Suppressor macrophage treated with lipopolysaccharide for 4 hours (primary cell): ENCODE data around the gene STK17A.
"Not testable (repeated sequence)": the region's sequence is repeated elsewhere in the genome, so short reads cannot be mapped to it uniquely, and the experiment has no call there.

Source experiments
- DNase-seq: peaks from one replicate; pipeline ENCODE4 v3.0.0-alpha.2; 2020

STK17A gene

DNA sequence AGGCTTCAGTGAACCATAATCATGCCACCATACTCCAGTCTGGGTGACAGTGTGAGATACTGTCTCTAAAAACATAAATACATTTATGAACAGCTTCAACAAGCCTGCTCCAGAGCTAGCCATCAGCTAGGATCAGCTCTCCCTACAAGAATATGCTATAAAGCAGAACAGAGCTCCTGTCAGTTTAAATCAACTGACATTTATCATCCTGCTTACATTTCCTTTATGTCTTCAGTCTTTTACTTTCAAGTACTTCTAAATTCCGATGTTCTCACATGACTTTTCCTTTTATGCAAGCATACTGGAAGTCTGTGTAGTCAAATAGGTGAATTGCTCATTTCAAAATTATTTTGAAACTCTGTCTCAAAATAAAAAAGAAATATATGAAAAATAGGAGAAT, 81.8 kb downstream of the STK17A start:
- no peak for DNase-seq

DNA sequence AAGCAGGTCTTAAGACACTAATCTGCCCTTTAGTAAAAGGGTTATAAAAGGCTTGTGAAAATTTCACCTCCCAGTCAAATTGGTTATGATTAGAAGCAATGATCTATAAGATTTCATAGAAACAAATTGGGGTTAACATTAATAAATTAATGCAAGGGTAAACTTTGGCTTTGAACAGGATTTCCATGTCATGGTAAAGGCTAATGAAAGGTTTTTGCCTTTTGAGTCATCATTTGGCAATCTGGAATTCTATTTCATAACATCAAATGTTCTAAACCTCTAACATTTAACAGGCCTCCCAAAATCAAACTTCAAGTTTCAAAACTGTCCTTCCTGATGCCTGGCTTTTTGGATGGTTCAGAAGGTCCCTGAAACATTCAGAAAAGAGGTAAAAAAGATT, 84.0 kb downstream of the STK17A start:
- peak; percentile 13 for DNase-seq

DNA sequence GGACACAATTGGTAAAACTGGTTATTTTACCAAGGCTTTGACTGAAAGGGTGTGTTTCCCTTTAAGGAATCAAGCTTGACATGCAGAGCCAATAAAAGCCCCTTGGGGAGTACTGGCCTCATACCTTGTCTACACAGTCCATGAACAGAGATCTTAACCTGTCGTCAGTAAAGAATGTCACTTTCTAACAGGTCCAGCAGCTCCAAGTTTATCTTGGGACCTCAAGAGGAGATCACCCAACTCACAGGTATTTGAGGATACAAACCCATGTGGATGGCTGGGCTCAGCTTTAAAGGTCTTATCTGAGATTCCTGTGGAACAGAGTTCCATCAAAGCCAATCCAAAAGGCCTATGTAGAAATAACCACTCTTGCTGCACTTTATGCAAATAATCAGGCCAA, 85.1 kb downstream of the STK17A start:
- no peak for DNase-seq

DNA sequence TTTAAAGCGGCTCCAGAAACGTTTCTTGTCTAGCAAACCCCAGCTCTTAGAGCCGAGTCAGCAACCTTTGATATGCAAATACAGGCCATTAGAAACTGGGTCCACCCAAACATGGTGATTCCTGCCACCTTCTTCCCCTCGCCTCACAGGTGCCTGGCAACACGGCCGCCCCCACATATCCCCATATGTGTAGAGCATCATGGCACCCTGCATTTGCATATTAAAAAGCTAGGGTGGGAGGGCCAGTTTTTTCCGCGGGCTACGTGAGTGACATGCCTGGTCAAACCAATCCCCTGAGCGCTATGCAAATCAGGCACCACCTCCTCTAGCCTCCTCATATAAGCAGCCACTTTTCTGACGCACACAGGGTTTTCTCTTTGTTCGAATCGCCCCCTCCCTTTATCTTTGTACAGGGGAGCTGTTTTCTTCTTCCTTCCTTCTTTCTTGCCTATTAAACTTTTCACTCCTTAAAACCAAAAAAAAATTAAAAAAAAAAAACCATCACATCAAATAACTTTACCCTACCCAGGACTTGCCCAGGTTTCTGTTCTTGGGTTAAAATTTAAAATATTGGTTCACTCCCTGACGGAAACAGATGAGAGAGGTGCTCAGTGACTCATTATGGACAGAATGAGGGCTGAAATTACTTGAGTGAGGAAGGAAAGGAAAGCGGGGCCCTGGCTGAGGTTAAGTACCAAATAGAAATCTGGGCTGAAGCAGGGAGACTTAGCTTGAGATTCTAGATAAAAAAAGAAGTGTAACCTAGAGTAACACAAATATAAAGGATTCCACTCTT, 86.6 kb downstream of the STK17A start:
- DNase-seq, result no peak

DNA sequence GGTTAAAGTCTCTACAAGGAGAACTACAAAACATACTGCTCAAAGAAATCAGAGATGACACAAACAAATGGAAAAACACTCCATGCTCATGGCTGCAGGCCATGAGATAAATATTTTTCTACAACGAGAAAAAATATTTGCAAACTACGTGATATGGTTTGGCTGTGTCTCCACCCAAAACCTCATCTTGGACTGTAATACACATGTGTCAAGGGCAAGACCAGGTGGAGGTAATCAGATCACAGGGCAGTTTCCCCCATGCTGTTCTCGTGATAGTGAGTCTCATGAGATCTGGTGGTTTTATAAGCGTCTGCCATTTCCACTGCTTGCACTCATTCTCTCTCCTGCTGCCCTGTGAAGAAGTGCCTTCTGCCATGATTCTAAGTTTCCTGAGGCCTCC, 88.6 kb downstream of the STK17A start:
- no peak for DNase-seq

DNA sequence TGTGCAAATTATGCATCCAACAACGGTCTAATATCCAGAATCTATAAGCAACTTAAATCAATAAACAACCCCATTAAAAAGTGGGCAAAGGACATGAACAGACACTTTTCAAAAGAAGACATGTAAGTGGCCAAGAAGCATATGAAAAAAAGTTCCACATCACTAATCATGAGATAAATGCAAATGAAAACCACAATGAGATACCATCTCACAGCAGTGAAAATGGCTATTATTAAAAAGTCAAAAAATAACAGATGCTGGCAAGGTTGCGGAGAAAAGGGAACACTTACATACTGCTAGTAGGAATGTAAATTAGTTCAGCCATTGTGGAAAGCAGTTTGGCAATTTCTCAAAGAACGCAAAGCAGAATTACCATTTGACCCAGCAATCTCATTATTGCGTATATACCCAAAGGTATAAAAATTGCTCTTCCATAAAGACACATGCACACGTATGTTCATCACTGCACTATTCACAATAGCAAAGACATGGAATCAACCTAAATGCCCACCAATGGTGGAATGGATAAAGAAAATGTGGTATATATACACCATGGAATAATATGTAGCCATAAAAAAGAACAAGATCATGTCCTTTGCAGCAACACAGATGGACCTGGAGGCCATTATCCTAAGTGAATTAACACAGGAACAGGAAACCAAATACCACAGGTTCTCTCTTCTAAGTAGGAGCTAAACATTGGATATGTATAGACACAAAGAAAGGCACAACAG, 90.5 kb downstream of the STK17A start:
- not testable (repeated sequence) for DNase-seq

DNA sequence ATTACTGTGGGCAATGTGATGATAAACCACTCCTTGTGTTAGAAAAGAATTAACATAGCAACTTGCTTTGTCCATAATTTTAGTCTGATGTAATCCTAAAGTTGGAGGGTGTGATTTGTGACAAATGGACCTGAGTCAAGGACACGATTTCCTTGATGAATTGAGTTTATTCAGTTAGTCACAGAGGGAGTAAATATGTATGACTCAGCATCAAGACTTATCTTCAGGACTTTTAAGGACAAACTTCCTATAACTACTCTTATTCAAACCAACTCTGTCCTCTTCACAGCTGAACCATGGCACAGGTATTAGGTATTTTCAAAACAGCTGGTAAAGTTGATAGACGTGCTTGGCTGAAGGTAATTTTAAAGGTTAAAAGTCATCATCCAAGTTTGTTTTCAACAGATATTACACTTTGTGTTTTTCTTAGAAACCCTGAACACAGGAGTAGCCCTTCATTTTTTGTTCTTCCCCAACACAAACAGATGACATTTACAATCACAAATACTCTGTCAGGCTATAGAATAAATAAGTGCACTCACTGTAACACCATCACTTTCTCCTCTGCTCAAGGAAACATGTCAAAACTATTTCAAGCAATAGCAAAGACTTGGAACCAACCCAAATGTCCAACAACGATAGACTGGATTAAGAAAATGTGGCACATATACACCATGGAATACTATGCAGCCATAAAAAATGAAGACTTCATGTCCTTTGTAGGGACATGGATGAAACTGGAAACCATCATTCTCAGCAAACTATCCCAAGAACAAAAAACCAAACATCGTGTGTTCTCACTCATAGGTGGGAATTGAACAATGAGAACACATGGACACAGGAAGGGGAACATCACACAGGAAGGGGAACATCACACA, 91.9 kb downstream of the STK17A start:
- DNase-seq, result peak; percentile 47
